ENCODE data around the gene DSG3.

DSG3 gene

GRCh38 chr18:31430072-31430471 lies 17.5 kb upstream of the DSG3 start:
- no peak for DNase-seq (ENCODE audit: low read depth in 2 of 2, low spot score in 1 of 2)

GRCh38 chr18:31430554-31430953 lies 17.0 kb upstream of the DSG3 start:
- no peak for DNase-seq (ENCODE audit: low read depth in 2 of 2, low spot score in 1 of 2)

GRCh38 chr18:31432316-31432715 lies 15.2 kb upstream of the DSG3 start:
- DNase-seq (ENCODE audit: low read depth in 2 of 2, low spot score in 1 of 2), result no peak

- no peak for DNase-seq (ENCODE audit: low read depth in 2 of 2, low spot score in 1 of 2)
Observed at GRCh38 chr18:31436825-31437224, 10.7 kb upstream of the DSG3 start.

- no peak for DNase-seq (ENCODE audit: low read depth in 2 of 2, low spot score in 1 of 2)
Observed at GRCh38 chr18:31438402-31438801, 9.1 kb upstream of the DSG3 start.

- no peak for DNase-seq (ENCODE audit: low read depth in 2 of 2, low spot score in 1 of 2)
Observed at GRCh38 chr18:31439807-31440325, 7.7 kb upstream of the DSG3 start.

GRCh38 chr18:31440787-31441186 lies 6.8 kb upstream of the DSG3 start:
- DNase-seq (ENCODE audit: low read depth in 2 of 2, low spot score in 1 of 2), result no peak

GRCh38 chr18:31441493-31441892 lies 6.0 kb upstream of the DSG3 start:
- no peak for DNase-seq (ENCODE audit: low read depth in 2 of 2, low spot score in 1 of 2)

- DNase-seq (ENCODE audit: low read depth in 2 of 2, low spot score in 1 of 2), result no peak
Observed at GRCh38 chr18:31444142-31444541, 3.4 kb upstream of the DSG3 start.

GRCh38 chr18:31445908-31446307 lies 1.6 kb upstream of the DSG3 start:
- DNase-seq (ENCODE audit: low read depth in 2 of 2, low spot score in 1 of 2), result no peak

GRCh38 chr18:31446854-31447253 lies 687 bp upstream of the DSG3 start:
- DNase-seq (ENCODE audit: low read depth in 2 of 2, low spot score in 1 of 2), result no peak

GRCh38 chr18:31450409-31450808 lies 2.9 kb downstream of the DSG3 start:
- DNase-seq (ENCODE audit: low read depth in 2 of 2, low spot score in 1 of 2), result no peak

GRCh38 chr18:31451625-31452024 lies 4.1 kb downstream of the DSG3 start:
- DNase-seq (ENCODE audit: low read depth in 2 of 2, low spot score in 1 of 2), result no peak

- DNase-seq (ENCODE audit: low read depth in 2 of 2, low spot score in 1 of 2), result no peak
Observed at GRCh38 chr18:31454066-31454708, 6.6 kb downstream of the DSG3 start.

GRCh38 chr18:31469629-31470028 lies 22.1 kb downstream of the DSG3 start:
- DNase-seq (ENCODE audit: low read depth in 2 of 2, low spot score in 1 of 2), result no peak

- DNase-seq (ENCODE audit: low read depth in 2 of 2, low spot score in 1 of 2), result no peak
Observed at GRCh38 chr18:31478688-31479087, 31.1 kb downstream of the DSG3 start.

GRCh38 chr18:31482051-31482450 lies 34.5 kb downstream of the DSG3 start:
- DNase-seq (ENCODE audit: low read depth in 2 of 2, low spot score in 1 of 2), result no peak

GRCh38 chr18:31483396-31483795 lies 35.9 kb downstream of the DSG3 start:
- no peak for DNase-seq (ENCODE audit: low read depth in 2 of 2, low spot score in 1 of 2)

- DNase-seq (ENCODE audit: low read depth in 2 of 2, low spot score in 1 of 2), result no peak
Observed at GRCh38 chr18:31484461-31484860, 36.9 kb downstream of the DSG3 start.

GRCh38 chr18:31486165-31486564 lies 38.6 kb downstream of the DSG3 start:
- DNase-seq (ENCODE audit: low read depth in 2 of 2, low spot score in 1 of 2), result no peak

- no peak for DNase-seq (ENCODE audit: low read depth in 2 of 2, low spot score in 1 of 2)
Observed at GRCh38 chr18:31487246-31488015, 39.9 kb downstream of the DSG3 start.

GRCh38 chr18:31489311-31489710 lies 41.8 kb downstream of the DSG3 start:
- no peak for DNase-seq (ENCODE audit: low read depth in 2 of 2, low spot score in 1 of 2)

GRCh38 chr18:31490387-31490786 lies 42.8 kb downstream of the DSG3 start:
- no peak for DNase-seq (ENCODE audit: low read depth in 2 of 2, low spot score in 1 of 2)
